ENCODE data around the gene MXD4. TPM values are rescaled to one million over a fixed set of nuclear protein-coding genes. Genes with fewer than 3 reads are reported as not detected.

The MXD4 gene
- total and polyA plus RNA-seq, 2 donors (not counting 1 experiment from before 2014, with no cell fraction given) = 22.1 to 42.1 TPM

- Histone ChIP-seq H3K79me2 (ENCODE audit: control insufficient read depth, insufficient read depth, low read length) (peaks cover 1% of the 10 kb centered on the region), H3K36me3 (ENCODE audit: control insufficient read depth, insufficient read depth, low read length) (peaks cover 14% of the 10 kb centered on the region), H3K9ac (ENCODE audit: insufficient read depth, low read length) (no peak overlapping the region), H3K27me3 (ENCODE audit: control insufficient read depth, insufficient read depth, low read length) (no peaks in the 10 kb centered on the region), H3K9me3 (ENCODE audit: control insufficient read depth, insufficient read depth, low read depth, low read length) (no peaks in the 10 kb centered on the region), H3K4me1 (ENCODE audit: control insufficient read depth, extremely low read depth, insufficient read depth, low read length) (peaks cover 2% of the 10 kb centered on the region), H3K4me3 (replicated peaks in 1 of 4; ENCODE audit: control extremely low read depth in 1 of 4, insufficient read depth in 1 of 4, low read depth in 3 of 4, low read length in 4 of 4) (no peak overlapping the region), H2AFZ (ENCODE audit: low read length) (no peak overlapping the region), H3K27ac (ENCODE audit: insufficient read depth, low read length) (no peak overlapping the region), H4K20me1 (ENCODE audit: control insufficient read depth, extremely low read depth, insufficient read depth, low read length) (no peaks in the 10 kb centered on the region), H3K4me2 (ENCODE audit: extremely low read depth, insufficient read depth, low read length) (no peak overlapping the region)
- DNase-seq (ENCODE audit: low read depth in 2 of 2) = no peak
- TF ChIP-seq EZH2 (IDR thresholded peaks at IDR 0.05; ENCODE audit: low read length, missing control alignments) (no peak), CTCF (conservative IDR thresholded peaks at IDR 0.05 in 1 of 2, IDR thresholded peaks at IDR 0.05 in 1 of 2; ENCODE audit: low read depth in 1 of 2, low read length in 2 of 2) (no peak)
These were observed 15.4 kb downstream of the MXD4 start for GRCh38 chr4:2246384-2247127.

GRCh38 chr4:2245787-2246275 is 16.1 kb downstream of the MXD4 start:
- Histone ChIP-seq H3K79me2 (ENCODE audit: control insufficient read depth, insufficient read depth, low read length) (peaks cover 9% of the 10 kb centered on the region), H3K27ac (ENCODE audit: insufficient read depth, low read length) (no peak overlapping the region), H3K4me1 (ENCODE audit: control insufficient read depth, extremely low read depth, insufficient read depth, low read length) (peaks cover 2% of the 10 kb centered on the region), H3K27me3 (ENCODE audit: control insufficient read depth, insufficient read depth, low read length) (no peaks in the 10 kb centered on the region), H2AFZ (ENCODE audit: low read length) (no peak overlapping the region), H3K4me3 (replicated peaks in 1 of 4; ENCODE audit: control extremely low read depth in 1 of 4, insufficient read depth in 1 of 4, low read depth in 3 of 4, low read length in 4 of 4) (no peak overlapping the region), H3K4me2 (ENCODE audit: extremely low read depth, insufficient read depth, low read length) (no peak overlapping the region), H4K20me1 (ENCODE audit: control insufficient read depth, extremely low read depth, insufficient read depth, low read length) (no peaks in the 10 kb centered on the region), H3K36me3 (ENCODE audit: control insufficient read depth, insufficient read depth, low read length) (peaks cover 14% of the 10 kb centered on the region), H3K9me3 (ENCODE audit: control insufficient read depth, insufficient read depth, low read depth, low read length) (no peaks in the 10 kb centered on the region), H3K9ac (ENCODE audit: insufficient read depth, low read length) (no peak overlapping the region)
- TF ChIP-seq CTCF (conservative IDR thresholded peaks at IDR 0.05 in 1 of 2, IDR thresholded peaks at IDR 0.05 in 1 of 2; ENCODE audit: low read depth in 1 of 2, low read length in 2 of 2) = no peak
- no peak for TF ChIP-seq EZH2 (IDR thresholded peaks at IDR 0.05; ENCODE audit: low read length, missing control alignments)
- no peak for DNase-seq (ENCODE audit: low read depth in 2 of 2)

GRCh38 chr4:2245057-2245786 is 16.7 kb downstream of the MXD4 start:
- no peak overlapping the region for H3K4me2 ChIP-seq (ENCODE audit: extremely low read depth, insufficient read depth, low read length)
- H2AFZ ChIP-seq (ENCODE audit: low read length) = no peak overlapping the region
- no peak for DNase-seq (ENCODE audit: low read depth in 2 of 2)
- no peak for TF ChIP-seq EZH2 (IDR thresholded peaks at IDR 0.05; ENCODE audit: low read length, missing control alignments)
- no peak for TF ChIP-seq CTCF (conservative IDR thresholded peaks at IDR 0.05 in 1 of 2, IDR thresholded peaks at IDR 0.05 in 1 of 2; ENCODE audit: low read depth in 1 of 2, low read length in 2 of 2)
- H3K9ac ChIP-seq (ENCODE audit: insufficient read depth, low read length) = no peak overlapping the region
- peaks cover 15% of the 10 kb centered on the region for H3K79me2 ChIP-seq (ENCODE audit: control insufficient read depth, insufficient read depth, low read length)
- peaks cover 12% of the 10 kb centered on the region for H3K36me3 ChIP-seq (ENCODE audit: control insufficient read depth, insufficient read depth, low read length)
- H3K4me1 ChIP-seq (ENCODE audit: control insufficient read depth, extremely low read depth, insufficient read depth, low read length) = peaks cover 2% of the 10 kb centered on the region
- no peak overlapping the region for H3K27ac ChIP-seq (ENCODE audit: insufficient read depth, low read length)
- H3K27me3 ChIP-seq (ENCODE audit: control insufficient read depth, insufficient read depth, low read length) = no peaks in the 10 kb centered on the region
- H4K20me1 ChIP-seq (ENCODE audit: control insufficient read depth, extremely low read depth, insufficient read depth, low read length) = no peaks in the 10 kb centered on the region
- no peak overlapping the region for H3K4me3 ChIP-seq (replicated peaks in 1 of 4; ENCODE audit: control extremely low read depth in 1 of 4, insufficient read depth in 1 of 4, low read depth in 3 of 4, low read length in 4 of 4)
- H3K9me3 ChIP-seq (ENCODE audit: control insufficient read depth, insufficient read depth, low read depth, low read length) = no peaks in the 10 kb centered on the region

Data from fibroblast of lung (primary cell).